PC-3 (cell line): Measurements from ENCODE around the gene GH1.
"Not testable (repeated sequence)": the region's sequence is repeated elsewhere in the genome, so short reads cannot be mapped to it uniquely, and the experiment has no call there.

Source experiments
- EZH2 ChIP-seq: fragments of 300-600 bp; sonication (generic); IDR thresholded peaks from one replicate; pipeline ENCODE4 v1.6.1; 2017; ENCODE audit warnings: antibody characterized with exemption, mild to moderate bottlenecking, low read length; ENCODE audit not compliant: unreplicated experiment
- TF ChIP-seq, protein P1 (sequence below): fragments of 300-600 bp; sonication (generic); conservative IDR thresholded peaks from 2 replicates; pipeline ENCODE4 v1.5.1; 2017; ENCODE audit warnings: antibody characterized with exemption, low read depth, mild to moderate bottlenecking, low read length

DNA sequence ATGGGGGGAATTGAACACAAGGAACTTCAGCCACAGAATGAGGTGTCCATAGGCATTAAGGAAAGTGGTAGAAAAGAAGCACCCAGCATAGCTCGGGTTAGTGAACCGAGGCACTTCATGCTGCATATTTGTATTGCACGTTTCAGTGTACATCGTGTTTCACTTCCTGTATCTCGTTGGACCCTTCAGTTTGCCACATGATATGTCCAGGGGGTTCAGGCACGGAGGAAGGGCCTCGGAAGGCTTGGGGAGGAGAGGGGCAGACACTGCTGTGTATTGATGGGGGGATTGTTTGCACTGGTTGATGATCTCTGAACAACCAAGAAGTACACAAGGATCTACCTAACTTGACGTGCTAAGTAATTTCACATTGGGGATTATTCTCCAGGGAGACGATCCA is 3.8 kb upstream of the GH1 start:
- TF ChIP-seq, protein P1, sequence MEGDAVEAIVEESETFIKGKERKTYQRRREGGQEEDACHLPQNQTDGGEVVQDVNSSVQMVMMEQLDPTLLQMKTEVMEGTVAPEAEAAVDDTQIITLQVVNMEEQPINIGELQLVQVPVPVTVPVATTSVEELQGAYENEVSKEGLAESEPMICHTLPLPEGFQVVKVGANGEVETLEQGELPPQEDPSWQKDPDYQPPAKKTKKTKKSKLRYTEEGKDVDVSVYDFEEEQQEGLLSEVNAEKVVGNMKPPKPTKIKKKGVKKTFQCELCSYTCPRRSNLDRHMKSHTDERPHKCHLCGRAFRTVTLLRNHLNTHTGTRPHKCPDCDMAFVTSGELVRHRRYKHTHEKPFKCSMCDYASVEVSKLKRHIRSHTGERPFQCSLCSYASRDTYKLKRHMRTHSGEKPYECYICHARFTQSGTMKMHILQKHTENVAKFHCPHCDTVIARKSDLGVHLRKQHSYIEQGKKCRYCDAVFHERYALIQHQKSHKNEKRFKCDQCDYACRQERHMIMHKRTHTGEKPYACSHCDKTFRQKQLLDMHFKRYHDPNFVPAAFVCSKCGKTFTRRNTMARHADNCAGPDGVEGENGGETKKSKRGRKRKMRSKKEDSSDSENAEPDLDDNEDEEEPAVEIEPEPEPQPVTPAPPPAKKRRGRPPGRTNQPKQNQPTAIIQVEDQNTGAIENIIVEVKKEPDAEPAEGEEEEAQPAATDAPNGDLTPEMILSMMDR = not testable (repeated sequence)
- TF ChIP-seq EZH2 = not testable (repeated sequence)
